Large intestine (tissue), 3 donors: ENCODE data around the gene PDXP. TPM values are rescaled to one million over a fixed set of nuclear protein-coding genes. Genes with fewer than 3 reads are reported as not detected.
"Not testable (repeated sequence)": the region's sequence is repeated elsewhere in the genome, so short reads cannot be mapped to it uniquely, and the experiment has no call there.

Source experiments
- DNase-seq, 2 donors: peaks; one replicate each; pipeline versions ENCODE4 v3.0.0 to v3.0.0-alpha.2; 2013
- H3K27ac ChIP-seq: one replicate; pipeline ENCODE4 v1.5.1; 2013; ENCODE audit warnings: low read length
- H3K27me3 ChIP-seq: 2 replicates; pipeline ENCODE4 v1.6.1; 2013; ENCODE audit warnings: low read length; ENCODE audit not compliant: control insufficient read depth, insufficient read depth
- H3K36me3 ChIP-seq: 2 replicates; pipeline ENCODE4 v1.6.1; 2013; ENCODE audit warnings: low read length; ENCODE audit not compliant: control insufficient read depth, insufficient read depth
- H3K4me1 ChIP-seq: one replicate; pipeline ENCODE4 v1.6.1; 2013; ENCODE audit warnings: low read length; ENCODE audit not compliant: control insufficient read depth, insufficient read depth
- H3K4me3 ChIP-seq: one replicate; pipeline ENCODE4 v1.5.1; 2013; ENCODE audit warnings: low read length
- H3K9me3 ChIP-seq: one replicate; pipeline ENCODE4 v1.6.1; 2013; ENCODE audit warnings: mild to moderate bottlenecking, low read depth, low read length, moderate library complexity; ENCODE audit not compliant: control insufficient read depth
- WGBS: methylation state at CpG from one replicate; pipeline ENCODE4 v1.1.5; 2013; ENCODE audit warnings: low lambda C conversion rate; ENCODE audit not compliant: insufficient coverage; 5-methylcytosine and 5-hydroxymethylcytosine counted together
- polyA plus RNA-seq: library from polyadenylated mRNA; unstranded; fragments of 120-200 nt; gene quantifications from one replicate; pipeline ENCODE4 v1.2.1, GENCODE V29; 2013

Gene PDXP
- polyA plus RNA-seq, 1 donor = 24.7 TPM

GRCh38 chr22:37643225-37643847, 15.2 kb upstream of the PDXP start:
- H3K4me3 ChIP-seq = no peak overlapping the region
- peaks cover 58% of the 10 kb centered on the region for H3K36me3 ChIP-seq
- WGBS = no CpG with 5 or more reads among the region's 9 CpGs
- no peak overlapping the region for H3K27ac ChIP-seq
- peaks cover 44% of the 10 kb centered on the region for H3K4me1 ChIP-seq
- H3K9me3 ChIP-seq = no peaks in the 10 kb centered on the region
- H3K27me3 ChIP-seq = no peaks in the 10 kb centered on the region
- peak in 1 of 2 donors; percentile 75 for DNase-seq

DNA sequence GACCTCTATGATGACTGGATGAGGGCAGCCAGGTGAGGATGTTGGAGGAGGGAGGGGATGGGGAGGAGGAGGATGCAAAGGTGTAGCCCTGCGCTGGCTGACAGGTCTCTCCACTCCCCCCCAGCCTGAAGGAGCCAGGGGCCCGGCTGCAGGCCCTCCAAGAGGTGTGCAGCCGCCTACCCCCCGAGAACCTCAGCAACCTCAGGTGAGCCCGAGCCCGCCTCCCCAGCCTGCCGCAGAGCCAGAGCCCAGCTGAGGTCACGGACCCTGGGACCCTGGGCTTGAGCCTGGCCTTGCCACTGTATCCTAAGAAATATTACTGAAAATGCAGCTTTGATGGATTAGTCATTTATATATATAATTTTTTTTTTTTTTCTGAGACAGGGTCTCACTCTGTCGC, 11.2 kb upstream of the PDXP start:
- peaks cover 16% of the 10 kb centered on the region for H3K4me1 ChIP-seq
- no peak overlapping the region for H3K27ac ChIP-seq
- DNase-seq = no peak
- H3K36me3 ChIP-seq = peaks cover 86% of the 10 kb centered on the region
- H3K9me3 ChIP-seq = no peaks in the 10 kb centered on the region
- no peaks in the 10 kb centered on the region for H3K27me3 ChIP-seq
- WGBS = no CpG with 5 or more reads among the region's 9 CpGs
- H3K4me3 ChIP-seq = no peak overlapping the region

DNA sequence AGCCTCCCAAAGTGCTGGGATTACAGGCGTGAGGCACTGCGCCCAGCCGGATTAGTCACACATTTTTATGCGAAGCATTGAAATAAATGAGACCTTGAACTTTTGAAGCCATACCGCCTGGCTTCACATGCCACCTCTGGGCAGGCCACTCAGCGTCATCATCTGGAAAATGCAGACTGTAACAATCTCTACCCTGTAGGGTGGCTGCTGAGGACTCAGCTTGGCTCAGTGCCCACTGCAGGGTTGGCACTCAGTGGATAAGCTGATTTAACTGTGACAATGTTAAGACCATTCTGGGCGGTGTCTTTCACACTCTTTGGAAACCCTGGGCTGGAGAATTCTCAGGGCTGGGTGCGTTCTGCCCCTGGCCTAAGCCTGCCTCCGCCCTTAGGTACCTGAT, 10.6 kb upstream of the PDXP start:
- Histone ChIP-seq H3K27ac (no peak overlapping the region), H3K36me3 (peaks cover 84% of the 10 kb centered on the region), H3K4me3 (no peak overlapping the region), H3K9me3 (no peaks in the 10 kb centered on the region), H3K27me3 (no peaks in the 10 kb centered on the region), H3K4me1 (peaks cover 13% of the 10 kb centered on the region)
- no CpG with 5 or more reads among the region's 9 CpGs for WGBS
- no peak for DNase-seq

DNA sequence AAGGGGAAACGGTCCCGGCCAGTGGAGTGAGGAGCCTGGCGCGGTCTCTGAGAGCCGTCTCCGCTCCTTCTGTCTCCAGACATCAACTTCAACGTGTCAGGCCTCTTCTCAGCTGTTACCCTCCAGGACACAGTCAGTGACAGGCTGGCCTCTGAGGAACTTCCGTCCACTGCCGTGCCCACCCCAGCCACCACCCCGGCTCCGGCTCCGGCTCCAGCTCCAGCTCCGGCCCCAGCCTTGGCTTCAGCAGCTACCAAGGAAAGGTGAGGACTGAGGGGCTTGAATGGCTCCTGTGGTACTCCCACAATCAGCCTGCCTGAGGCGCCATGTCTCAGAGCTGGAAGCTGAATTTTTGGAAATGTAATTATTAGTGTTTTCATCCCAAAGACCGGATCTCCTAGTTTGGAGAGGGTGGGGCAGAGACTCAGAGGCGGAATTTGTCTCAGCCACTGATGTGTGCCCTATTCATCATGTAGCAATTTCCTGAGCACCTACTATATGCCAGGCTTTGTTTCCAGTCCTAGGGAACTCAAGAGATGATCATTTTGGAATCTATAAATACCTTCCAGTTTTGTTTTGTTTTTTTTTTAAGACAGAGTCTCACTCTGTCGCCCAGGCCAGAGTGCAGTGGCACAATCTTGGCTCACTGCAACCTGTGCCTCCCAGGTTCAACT, 7.9 kb upstream of the PDXP start:
- Histone ChIP-seq H3K4me3 (no peak overlapping the region), H3K27ac (no peak overlapping the region), H3K27me3 (no peaks in the 10 kb centered on the region), H3K9me3 (no peaks in the 10 kb centered on the region), H3K4me1 (peaks cover 15% of the 10 kb centered on the region), H3K36me3 (peaks cover 70% of the 10 kb centered on the region)
- no CpG with 5 or more reads among the region's 17 CpGs for WGBS
- DNase-seq = no peak

DNA sequence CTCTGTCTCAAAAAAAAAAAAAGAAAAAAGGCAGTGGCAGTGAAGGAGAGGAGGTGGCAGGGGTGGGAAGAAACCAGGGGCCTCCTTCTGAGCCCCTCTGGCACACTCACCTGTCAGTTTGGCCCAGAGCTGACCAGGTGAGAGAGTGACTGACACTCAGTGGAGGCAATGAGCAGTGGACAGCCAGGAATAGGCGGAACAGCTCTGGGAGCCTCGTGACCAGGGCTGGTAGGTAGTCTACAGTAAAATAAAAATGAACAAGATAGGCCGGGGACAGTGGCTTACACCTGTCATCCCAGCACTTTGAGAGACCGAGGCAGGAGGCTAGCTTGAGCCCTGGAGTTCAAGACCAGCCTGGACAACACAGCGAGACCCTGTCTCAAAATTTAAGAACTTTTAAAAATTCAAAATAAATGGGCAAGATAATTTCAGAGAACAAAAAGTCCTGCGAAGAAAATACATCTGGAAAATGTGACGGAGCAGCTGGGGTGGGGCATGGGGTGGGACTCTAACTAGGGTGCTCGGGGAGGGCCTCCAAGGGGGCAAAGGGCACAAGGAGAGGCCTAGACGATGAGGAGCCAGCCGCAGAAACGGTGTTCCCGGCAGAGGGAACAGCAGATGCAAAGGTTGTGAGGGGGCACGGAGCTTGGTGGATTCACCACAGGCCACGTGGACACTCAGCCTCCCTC, 3.8 kb upstream of the PDXP start:
- no peak overlapping the region for H3K4me3 ChIP-seq
- H3K36me3 ChIP-seq = peaks cover 39% of the 10 kb centered on the region
- peaks cover 19% of the 10 kb centered on the region for H3K4me1 ChIP-seq
- DNase-seq = peak in 1 of 2 donors; percentile 86
- H3K27ac ChIP-seq = peak overlapping the region; percentile 69
- WGBS = 64% methylated on average over 3 of the region's 14 CpGs
- no peaks in the 10 kb centered on the region for H3K27me3 ChIP-seq
- H3K9me3 ChIP-seq = no peaks in the 10 kb centered on the region

DNA sequence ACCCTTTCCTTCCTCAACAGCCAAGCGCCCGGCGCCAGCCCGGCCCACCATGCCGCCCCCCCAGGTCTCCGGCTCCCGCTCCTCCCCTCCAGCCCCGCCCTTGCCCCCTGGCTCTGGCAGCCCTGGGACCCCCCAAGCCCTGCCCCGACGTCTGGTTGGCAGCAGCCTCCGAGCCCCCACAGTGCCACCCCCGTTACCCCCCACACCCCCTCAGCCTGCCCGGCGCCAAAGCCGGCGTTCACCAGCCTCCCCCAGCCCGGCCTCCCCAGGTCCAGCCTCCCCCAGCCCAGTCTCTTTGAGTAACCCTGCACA, 3.3 kb upstream of the PDXP start:
- H3K27ac ChIP-seq = no peak overlapping the region
- WGBS = no CpG with 5 or more reads among the region's 17 CpGs
- no peaks in the 10 kb centered on the region for H3K27me3 ChIP-seq
- H3K9me3 ChIP-seq = no peaks in the 10 kb centered on the region
- H3K4me3 ChIP-seq = no peak overlapping the region
- peaks cover 34% of the 10 kb centered on the region for H3K36me3 ChIP-seq
- H3K4me1 ChIP-seq = peaks cover 24% of the 10 kb centered on the region
- no peak for DNase-seq

DNA sequence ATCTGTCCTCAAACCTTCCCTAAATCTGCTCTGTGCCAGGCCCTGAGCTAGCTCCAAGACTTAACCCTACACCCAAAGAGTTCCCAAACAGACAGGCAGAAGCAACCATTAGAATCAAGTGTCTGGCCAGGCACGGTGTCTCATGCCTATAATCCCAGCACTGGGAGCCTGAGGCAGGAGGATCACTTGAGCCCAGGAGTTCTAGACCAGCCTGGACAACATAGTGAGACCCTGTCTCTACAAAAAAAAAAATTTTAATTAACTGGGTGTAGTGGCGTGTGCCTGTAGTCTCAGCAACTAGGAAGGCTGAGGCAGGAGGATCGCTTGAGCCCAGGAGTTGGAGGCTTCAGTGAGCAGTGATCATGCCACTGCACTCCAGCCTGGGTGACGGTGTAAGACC, 1.9 kb upstream of the PDXP start:
- Histone ChIP-seq H3K36me3 (peaks cover 24% of the 10 kb centered on the region), H3K4me1 (peaks cover 38% of the 10 kb centered on the region)
- not testable (repeated sequence) for H3K4me3 ChIP-seq, H3K27me3 ChIP-seq, H3K9me3 ChIP-seq, DNase-seq, H3K27ac ChIP-seq
- no CpG with 5 or more reads among the region's 4 CpGs for WGBS

DNA sequence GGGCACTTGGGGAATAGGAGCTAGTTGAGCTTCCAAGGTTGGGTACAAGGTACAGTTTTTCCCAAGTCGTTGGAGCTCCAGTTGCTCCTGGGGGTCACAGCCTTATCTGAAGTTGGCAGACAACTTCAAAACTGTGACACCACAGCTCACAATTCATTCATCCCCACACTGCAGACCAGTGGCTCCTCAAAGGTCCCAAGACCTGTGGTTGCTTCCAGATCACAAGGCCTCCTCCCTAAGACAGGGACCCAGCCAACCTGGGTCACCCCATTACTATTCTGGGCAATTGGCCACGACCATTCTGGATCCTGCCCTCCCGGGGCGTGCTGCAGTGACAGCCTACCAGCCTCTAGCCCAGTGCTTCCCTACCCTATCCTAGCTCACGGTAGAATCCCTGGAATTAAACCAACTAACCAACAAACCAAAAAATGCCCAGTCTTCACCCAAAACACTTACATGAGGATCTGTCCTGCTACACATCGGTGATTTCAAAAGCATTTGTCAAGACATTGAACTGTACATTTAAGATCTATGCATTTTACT, 862 bp upstream of the PDXP start:
- Histone ChIP-seq H3K4me3 (peak overlapping the region; percentile 46), H3K36me3 (peaks cover 22% of the 10 kb centered on the region), H3K27me3 (no peaks in the 10 kb centered on the region), H3K4me1 (peaks cover 44% of the 10 kb centered on the region), H3K27ac (peak overlapping the region; percentile 84), H3K9me3 (no peaks in the 10 kb centered on the region)
- no peak for DNase-seq
- no CpG with 5 or more reads among the region's 6 CpGs for WGBS

DNA sequence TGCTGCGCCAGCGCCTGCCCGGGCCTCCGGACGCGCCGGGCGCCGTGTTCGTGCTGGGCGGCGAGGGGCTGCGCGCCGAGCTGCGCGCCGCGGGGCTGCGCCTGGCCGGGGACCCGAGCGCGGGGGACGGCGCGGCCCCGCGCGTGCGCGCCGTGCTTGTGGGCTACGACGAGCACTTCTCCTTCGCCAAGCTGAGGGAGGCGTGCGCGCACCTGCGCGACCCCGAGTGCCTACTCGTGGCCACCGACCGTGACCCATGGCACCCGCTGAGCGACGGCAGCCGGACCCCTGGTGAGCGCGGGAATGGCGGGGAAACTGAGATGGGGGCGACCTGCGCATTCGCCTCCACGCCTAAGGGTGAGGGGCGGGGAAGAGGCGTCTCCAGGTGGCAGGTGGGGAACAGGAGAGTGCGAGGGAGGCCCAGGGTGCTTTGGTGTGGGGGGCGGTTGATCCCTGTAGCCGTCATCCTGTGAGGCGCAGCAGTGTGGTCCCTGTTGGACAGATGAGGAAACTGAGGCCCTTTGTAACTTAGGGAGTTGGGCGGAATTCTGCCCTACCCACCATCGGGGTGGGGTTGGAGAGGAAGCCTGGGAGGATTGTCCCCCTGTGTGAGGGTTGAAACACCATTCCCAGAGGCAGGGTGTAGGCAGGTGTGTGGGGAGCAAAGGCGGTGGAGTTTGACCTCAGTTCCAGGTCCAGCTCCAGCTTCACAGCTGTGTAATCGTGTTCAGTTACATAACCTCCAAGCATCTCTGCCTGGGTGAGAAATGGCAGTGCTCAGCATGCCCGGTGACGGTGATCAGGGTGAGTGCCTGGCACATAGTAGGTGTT, 758 bp downstream of the PDXP start:
- Histone ChIP-seq H3K27ac (peak overlapping the region; percentile 81), H3K27me3 (no peaks in the 10 kb centered on the region), H3K36me3 (peaks cover 12% of the 10 kb centered on the region), H3K9me3 (no peaks in the 10 kb centered on the region), H3K4me1 (peaks cover 40% of the 10 kb centered on the region), H3K4me3 (peak overlapping the region; percentile 60)
- DNase-seq = peak; percentile 92 to 97
- 0% methylated on average over 1 of the region's 68 CpGs for WGBS
